RWPE2 (cell line): ENCODE results near the gene MRPL21.

ENCODE experiments used
- ATAC-seq: fragments of 200-7000 bp; cut with Tn5 transposase; 3 replicates; pipeline ENCODE4 v1.9.1; 2021; ENCODE audit warnings: low read depth
- DNase-seq: peaks from one replicate; pipeline ENCODE4 v3.0.0-alpha.2; 2020; ENCODE audit warnings: low spot score
- H3K27ac ChIP-seq: fragments of 450-650 bp; 2 replicates; pipeline ENCODE4 v1.5.1; 2017; ENCODE audit warnings: mild to moderate bottlenecking; ENCODE audit not compliant: poor library complexity, severe bottlenecking
- H3K27me3 ChIP-seq: fragments of 250-450 bp; sonication (Bioruptor Pico); 2 replicates; pipeline ENCODE4 v1.5.1; 2021; ENCODE audit warnings: mild to moderate bottlenecking, moderate library complexity; ENCODE audit not compliant: insufficient read depth, poor library complexity, severe bottlenecking
- H3K36me3 ChIP-seq: fragments of 250-450 bp; sonication (Bioruptor Pico); 2 replicates; pipeline ENCODE4 v1.5.1; 2020; ENCODE audit warnings: low read depth, mild to moderate bottlenecking, moderate library complexity
- H3K4me1 ChIP-seq: fragments of 250-450 bp; sonication (Bioruptor Pico); 2 replicates; pipeline ENCODE4 v1.5.1; 2021; ENCODE audit warnings: mild to moderate bottlenecking, moderate library complexity; ENCODE audit not compliant: insufficient read depth, poor library complexity, severe bottlenecking
- H3K4me3 ChIP-seq: fragments of 250-450 bp; sonication (Bioruptor Pico); 2 replicates; pipeline ENCODE4 v1.5.1; 2021; ENCODE audit warnings: mild to moderate bottlenecking, moderate library complexity; ENCODE audit not compliant: severe bottlenecking
- H3K9me3 ChIP-seq: fragments of 250-450 bp; sonication (Bioruptor Pico); 2 replicates; pipeline ENCODE4 v1.5.1; 2021; ENCODE audit warnings: mild to moderate bottlenecking, moderate library complexity; ENCODE audit not compliant: severe bottlenecking
- TF ChIP-seq, protein P1 (sequence below): fragments of 450-650 bp; IDR thresholded peaks from one replicate; pipeline ENCODE4 v1.5.1; 2017; ENCODE audit warnings: mild to moderate bottlenecking, moderate library complexity; ENCODE audit not compliant: poor library complexity, severe bottlenecking

MRPL21 gene

DNA sequence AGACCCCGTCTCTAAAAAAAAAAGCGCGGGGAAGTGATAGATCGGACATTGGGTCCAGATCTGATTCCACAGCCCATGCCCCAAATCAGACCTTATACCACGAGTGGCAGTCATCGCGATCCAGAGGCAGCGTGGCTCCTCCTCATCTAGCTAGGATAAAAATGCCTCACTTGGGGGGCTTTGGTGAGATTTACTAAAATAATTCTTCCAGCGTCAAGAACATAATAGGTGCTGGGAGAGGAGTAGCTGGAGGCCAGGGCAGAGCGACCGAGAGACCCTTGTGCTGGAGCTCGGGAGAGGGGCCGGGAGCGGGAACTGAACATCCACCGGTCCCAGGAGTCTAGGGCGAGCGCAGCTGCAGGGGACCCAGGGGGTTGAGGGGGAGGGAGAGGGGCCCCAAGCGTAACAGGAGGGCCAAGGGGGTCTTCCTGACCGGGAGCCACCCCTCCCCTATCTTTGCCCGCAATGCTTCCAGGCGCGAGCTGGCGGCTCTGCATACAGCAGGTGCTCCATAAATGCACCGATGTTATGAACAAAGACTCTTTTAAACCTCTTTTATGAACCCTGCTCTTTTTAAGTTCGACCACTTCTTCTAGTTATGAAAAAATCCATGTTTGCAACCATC is 61.1 kb downstream of the MRPL21 start:
- ATAC-seq (no peak), DNase-seq (no peak)
- H3K4me1 ChIP-seq: peaks cover 12% of the 10 kb centered on the region
- no peak overlapping the region for H3K27ac ChIP-seq
- H3K36me3 ChIP-seq: no peaks in the 10 kb centered on the region
- no peaks in the 10 kb centered on the region for H3K27me3 ChIP-seq
- H3K9me3 ChIP-seq: no peaks in the 10 kb centered on the region
- TF ChIP-seq, protein P1, sequence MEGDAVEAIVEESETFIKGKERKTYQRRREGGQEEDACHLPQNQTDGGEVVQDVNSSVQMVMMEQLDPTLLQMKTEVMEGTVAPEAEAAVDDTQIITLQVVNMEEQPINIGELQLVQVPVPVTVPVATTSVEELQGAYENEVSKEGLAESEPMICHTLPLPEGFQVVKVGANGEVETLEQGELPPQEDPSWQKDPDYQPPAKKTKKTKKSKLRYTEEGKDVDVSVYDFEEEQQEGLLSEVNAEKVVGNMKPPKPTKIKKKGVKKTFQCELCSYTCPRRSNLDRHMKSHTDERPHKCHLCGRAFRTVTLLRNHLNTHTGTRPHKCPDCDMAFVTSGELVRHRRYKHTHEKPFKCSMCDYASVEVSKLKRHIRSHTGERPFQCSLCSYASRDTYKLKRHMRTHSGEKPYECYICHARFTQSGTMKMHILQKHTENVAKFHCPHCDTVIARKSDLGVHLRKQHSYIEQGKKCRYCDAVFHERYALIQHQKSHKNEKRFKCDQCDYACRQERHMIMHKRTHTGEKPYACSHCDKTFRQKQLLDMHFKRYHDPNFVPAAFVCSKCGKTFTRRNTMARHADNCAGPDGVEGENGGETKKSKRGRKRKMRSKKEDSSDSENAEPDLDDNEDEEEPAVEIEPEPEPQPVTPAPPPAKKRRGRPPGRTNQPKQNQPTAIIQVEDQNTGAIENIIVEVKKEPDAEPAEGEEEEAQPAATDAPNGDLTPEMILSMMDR: no peak
- no peak overlapping the region for H3K4me3 ChIP-seq

DNA sequence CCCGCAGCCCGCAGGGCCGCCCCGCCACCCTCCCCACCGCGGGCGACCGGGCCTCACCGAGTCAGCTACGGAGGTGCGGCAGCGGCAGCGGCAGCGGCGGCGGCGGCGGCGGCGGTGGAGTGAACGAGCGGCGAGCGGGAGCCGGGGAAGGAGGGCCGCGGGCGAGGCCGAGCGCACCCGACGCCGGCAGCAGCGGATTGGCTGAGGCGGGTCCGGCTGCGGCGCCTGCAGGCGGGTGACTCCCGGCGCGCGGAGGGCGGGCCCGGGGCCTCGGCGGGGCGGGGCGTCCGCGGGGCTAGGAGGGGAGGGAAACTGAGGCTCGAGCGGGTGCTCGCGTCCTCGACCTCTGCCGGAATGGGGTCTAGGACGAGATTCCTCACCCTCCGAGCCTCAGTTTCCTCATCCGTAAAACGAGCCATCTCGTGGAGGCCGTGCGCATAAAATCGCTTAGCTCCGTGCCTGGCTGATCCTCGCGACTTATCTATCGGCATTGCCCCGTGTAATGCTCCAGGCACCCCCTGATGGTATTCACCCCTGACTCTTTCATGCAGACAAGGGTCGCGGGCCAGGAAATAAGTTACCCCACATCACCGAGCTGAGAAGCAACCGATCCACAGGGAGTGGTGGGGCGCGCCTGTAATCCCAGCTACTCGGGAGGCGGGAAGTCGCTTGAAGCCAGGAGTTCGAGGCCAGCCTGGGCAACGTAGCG is 61.8 kb downstream of the MRPL21 start, which contains the start of gene CPT1A:
CPT1A (minus strand) TSS at position 199 of the 709 bp plus-strand sequence. CDS start 26,442 bp downstream, outside the sequence.
- H3K27ac ChIP-seq: peak within 1 kb of the TSS; percentile 82
- H3K9me3 ChIP-seq: no peaks in the 10 kb centered on the region
- H3K4me3 ChIP-seq: peak within 1 kb of the TSS; percentile 54
- 0 out of 2 replicates have a peak, but pooled peaks cover 2% of the 10 kb centered on the region for H3K36me3 ChIP-seq
- DNase-seq (peak; percentile 73), ATAC-seq (peak; percentile 70)
- peaks cover 12% of the 10 kb centered on the region for H3K4me1 ChIP-seq
- no peaks in the 10 kb centered on the region for H3K27me3 ChIP-seq
- TF ChIP-seq, protein P1: no peak
